ENCODE measurements around the gene TRUB1.

- TF ChIP-seq POLR2A (IDR thresholded peaks at IDR 0.05; ENCODE audit: low read length) = no peak
- no peak for TF ChIP-seq GATA1 (IDR thresholded peaks at IDR 0.05; ENCODE audit: low read depth, low read length)
Measured at GRCh38 chr10:114932945-114933344, 5.0 kb upstream of the TRUB1 start.
